HG02840 (cell line): ENCODE measurements around the gene EPB41L5.
A peak's percentile ranks its signal among the peaks of the same experiment; 100 is the strongest.
"Not testable (repeated sequence)": the region's sequence is repeated elsewhere in the genome, so short reads cannot be mapped to it uniquely, and the experiment has no call there.

Source experiments
- ATAC-seq: cut with Tn5 transposase; IDR thresholded peaks from one replicate; pipeline ENCODE4 v1.9.1; 2021; ENCODE audit warnings: mild to moderate bottlenecking, moderate library complexity, moderate number of reproducible peaks; ENCODE audit not compliant: unreplicated experiment, low FRiP score

EPB41L5 gene

DNA sequence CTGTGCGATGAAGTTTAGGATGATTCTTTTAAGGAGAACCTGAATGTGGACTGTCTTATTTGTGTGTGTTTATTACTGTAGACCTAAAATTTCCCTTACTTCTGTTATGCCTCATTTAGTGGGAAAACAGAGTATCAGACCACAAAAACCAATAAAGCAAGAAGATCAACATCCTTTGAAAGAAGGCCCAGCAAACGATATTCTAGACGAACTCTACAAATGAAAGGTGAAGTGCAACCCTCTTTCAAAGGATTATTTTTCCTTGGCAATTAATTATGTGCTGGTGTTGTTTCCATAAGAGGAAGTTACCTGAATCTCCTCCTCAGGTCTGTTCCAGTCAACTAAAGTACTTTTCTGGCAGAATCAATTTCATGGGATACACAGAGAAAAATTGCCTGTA is 78.6 kb downstream of the EPB41L5 start:
- ATAC-seq: no peak

GRCh38 chr2:120094795-120095194 is 81.9 kb downstream of the EPB41L5 start:
- no peak for ATAC-seq

- ATAC-seq: no peak
Measured at GRCh38 chr2:120100627-120101026, 87.8 kb downstream of the EPB41L5 start.

DNA sequence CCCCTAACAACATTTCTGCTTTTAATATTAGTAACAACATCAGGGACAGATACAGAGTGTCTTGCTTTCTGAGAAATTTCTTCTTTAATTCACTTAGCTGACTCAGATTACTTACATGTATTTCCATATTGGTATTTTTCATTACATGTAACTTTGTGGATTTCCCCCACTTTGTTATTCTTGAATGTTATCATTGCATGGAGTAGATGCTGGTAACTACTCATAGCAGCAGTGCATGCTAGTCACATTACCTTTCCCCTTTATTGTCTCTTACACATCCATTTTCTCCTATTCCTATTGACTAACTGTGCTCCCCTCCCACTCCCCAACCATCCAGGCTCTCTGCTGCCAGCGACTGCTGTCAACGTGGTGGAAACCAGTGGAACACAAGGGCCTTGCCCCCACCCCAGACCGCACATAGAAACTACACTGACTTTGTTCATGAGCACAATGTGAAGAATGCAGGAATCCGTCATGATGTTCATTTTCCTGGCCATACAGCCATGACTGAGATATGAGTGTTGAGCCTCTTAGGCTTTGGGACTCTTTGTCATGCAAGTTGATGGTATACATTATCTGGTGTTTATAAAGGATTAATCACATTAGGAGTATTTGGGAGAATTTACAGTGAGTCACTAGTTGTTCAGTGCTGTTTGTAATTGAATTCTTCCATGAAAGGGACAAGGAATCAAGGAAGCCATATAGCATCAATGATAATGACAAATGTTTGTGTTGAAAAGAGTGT is 91.0 kb downstream of the EPB41L5 start:
- no peak for ATAC-seq

DNA sequence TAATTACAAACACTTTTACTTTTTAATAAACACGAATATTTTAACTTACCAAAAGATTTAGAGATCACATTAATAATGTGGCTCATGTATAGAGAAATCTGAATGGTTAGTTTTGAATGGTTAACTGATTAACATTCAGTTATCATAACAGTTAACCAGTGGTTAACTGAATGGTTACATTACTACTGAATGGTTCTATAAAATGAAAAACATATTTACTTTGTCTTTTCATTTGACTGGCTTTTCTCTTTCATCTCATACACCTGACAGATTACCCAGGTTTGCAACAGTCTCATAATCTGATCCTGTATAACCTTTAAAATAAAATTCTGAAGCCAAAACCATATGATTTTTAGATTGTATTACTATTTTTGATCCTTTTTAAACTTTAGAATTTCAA is 91.9 kb downstream of the EPB41L5 start:
- ATAC-seq: no peak

GRCh38 chr2:120105360-120105759 is 92.5 kb downstream of the EPB41L5 start:
- ATAC-seq: peak; percentile 73

GRCh38 chr2:120108049-120108448 is 95.2 kb downstream of the EPB41L5 start:
- no peak for ATAC-seq

DNA sequence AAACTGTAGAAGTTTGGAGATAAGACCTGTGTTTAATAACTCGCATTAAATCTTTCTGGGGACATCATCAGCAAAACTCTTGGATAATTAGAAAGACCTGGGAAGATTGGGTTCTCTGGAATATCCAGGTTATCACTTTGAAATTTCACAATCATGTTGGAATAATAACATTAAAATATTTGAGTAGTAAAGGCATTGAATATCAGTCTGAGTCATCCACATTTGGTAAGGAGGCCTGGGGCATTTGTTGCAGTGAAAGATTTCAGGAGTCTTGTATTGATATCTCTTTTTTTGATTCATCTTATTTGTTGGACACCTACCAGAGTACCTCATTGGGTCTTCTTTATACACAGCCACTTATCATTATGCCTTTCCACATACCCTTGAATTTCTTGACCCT is 95.9 kb downstream of the EPB41L5 start:
- ATAC-seq: no peak

- ATAC-seq: no peak
Measured at GRCh38 chr2:120109186-120110061, 96.5 kb downstream of the EPB41L5 start.

DNA sequence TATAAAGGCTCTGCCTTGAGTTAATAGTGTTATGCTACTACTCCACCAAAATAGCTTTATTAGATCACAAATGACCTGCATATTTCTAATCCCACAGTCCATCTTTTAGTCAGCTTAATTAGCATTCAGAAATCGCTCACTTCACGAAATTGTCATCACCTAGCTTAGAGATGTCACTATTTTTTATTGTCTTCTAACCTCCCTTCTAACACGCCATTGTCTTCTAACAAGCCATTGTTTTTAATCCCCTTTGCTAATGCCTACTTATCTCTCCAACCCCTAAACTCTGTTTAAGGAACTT is 97.1 kb downstream of the EPB41L5 start:
- ATAC-seq: no peak

GRCh38 chr2:120110507-120110906 is 97.6 kb downstream of the EPB41L5 start:
- ATAC-seq: no peak

GRCh38 chr2:120111193-120111592 is 98.3 kb downstream of the EPB41L5 start:
- no peak for ATAC-seq

DNA sequence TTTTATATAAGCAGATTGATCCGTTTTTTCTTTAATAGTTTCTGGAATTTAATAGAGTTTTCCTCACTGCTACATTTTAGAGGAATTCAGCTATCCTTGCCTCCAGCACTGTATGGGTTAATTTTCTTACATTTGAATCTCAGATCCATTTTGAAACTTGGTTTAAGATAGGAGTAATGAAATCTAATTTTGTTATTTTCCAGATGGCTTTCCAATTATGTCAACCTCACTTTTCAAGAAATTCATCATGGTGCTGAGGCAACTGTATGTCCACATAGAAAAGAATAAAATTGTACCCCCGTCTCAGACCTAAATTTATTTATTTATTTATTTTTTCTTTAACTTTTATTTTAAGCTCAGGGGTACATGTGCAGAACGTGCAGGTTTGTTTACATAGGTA is 105.1 kb downstream of the EPB41L5 start:
- ATAC-seq: no peak

DNA sequence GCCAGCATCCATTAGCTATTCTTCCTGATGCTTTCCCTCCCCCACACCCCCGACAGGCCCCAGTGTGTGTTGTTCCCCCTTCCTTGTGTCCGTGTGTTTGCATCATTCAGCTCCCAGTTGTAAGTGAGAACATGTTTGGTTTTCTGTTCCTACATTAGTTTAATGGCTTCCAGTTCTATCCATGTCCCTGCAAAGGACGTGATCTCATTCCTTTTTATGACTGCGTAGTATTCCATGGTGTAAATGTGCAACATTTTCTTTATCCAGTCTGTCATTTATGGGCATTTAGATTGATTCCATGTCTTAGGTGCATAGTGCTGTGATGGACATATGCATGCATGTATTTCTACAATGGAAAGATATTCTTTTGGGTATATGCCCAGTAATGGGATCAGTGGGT is 105.6 kb downstream of the EPB41L5 start:
- no peak for ATAC-seq

DNA sequence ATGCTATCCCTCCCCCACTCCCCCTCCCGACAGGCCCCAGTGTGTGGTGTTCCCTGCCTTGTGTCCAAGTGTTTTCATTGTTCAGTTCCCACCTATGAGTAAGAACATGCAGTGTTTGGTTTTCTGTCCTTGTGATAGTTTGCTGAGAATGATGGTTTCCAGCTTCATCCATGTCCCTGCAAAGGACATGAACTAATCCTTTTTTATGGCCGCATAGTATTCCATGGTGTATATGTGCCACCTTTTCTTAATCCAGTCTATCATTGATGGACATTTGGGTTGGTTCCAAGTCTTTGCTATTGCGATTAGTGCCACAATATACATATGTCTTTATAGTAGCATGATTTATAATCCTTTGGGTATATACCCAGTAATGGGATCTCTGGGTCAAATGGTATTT is 108.5 kb downstream of the EPB41L5 start:
- not testable (repeated sequence) for ATAC-seq

DNA sequence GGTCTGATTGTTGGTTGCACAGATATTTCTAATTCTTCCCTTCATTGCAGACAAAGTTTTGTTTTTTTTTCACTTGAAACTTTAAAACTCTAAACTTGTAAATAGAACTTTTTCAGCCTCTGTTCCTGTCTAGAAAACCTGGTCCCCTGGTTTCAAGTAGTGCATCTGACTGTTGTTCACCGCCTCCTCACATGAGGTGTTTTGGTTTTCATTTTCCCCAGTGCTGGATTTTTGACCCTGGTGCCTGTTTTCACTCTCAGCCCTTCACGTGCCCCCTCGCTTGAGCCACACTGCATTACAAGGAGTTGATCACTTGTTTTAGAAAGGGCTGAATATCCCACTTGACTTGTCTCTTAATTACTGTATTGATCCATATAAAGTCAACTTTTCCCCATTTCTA is 110.2 kb downstream of the EPB41L5 start:
- no peak for ATAC-seq

GRCh38 chr2:120125195-120125594 is 112.3 kb downstream of the EPB41L5 start:
- no peak for ATAC-seq

DNA sequence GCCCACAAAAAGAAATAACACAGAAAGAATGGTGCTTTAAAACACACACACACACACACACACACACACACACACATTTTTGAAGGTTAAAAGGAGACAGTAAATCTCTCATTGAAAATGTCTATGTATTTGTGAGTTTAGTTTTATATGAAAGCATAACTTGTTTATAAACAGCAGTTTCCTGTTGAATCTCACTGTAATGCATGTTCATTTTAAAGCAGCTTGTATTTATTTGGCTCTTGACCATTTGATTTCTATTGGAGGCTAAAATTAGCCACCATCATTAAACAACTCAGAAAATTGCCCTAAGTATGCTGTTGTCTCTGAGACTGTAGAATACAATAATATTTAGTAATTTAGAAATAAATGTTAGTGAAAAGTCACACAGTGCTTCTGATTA is 115.3 kb downstream of the EPB41L5 start:
- ATAC-seq: no peak

GRCh38 chr2:120132190-120132589 is 119.3 kb downstream of the EPB41L5 start:
- ATAC-seq: no peak

- no peak for ATAC-seq
Measured at GRCh38 chr2:120132691-120133090, 119.8 kb downstream of the EPB41L5 start.

DNA sequence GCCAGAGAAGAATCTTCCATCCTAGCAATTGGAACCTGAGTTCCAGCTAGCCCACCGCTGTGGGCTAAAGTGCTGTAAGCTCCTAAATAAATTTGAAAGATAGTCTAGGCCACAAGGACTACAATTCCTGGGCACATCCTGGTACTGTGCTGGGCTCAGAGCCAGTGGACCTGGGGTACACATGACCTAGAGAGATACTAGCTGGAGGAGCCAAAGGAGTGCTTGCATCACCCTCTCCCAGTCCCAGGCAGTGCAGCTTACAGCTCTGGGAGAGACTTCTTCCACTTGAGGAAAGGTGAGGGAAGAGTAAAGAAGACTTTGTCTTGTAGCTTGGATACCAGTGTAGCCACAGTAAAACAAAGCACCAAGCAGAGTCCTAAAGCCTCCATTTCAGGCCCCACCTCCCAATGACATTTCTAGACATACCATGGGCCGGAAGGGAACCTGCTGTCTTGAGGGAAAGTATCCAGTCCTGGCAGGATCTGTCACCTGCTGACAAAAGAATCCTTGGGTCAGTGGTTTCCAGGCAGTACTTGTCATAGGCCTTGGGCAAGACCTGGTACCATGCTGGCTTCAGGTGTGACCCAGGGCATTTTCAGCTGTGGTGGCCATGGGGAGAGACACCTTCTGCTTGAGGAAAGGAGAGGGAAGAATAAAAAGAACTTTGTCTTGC is 120.8 kb downstream of the EPB41L5 start:
- no peak for ATAC-seq
